ENCODE measurements around the gene EGLN2.
"Not testable (repeated sequence)": the region's sequence is repeated elsewhere in the genome, so short reads cannot be mapped to it uniquely, and the experiment has no call there.

EGLN2 gene

GRCh38 chr19:40850277-40850676 lies 51.3 kb downstream of the EGLN2 start, which contains the start of gene CYP2A6:
TSS of gene CYP2A6 (minus strand) at chr19:40850447. CDS start at chr19:40850426, 21 bp downstream.
- not testable (repeated sequence) for DNase-seq

GRCh38 chr19:40852467-40853152 lies 53.6 kb downstream of the EGLN2 start:
- DNase-seq, result not testable (repeated sequence)
